ENCODE data around the gene DNMT3B.
"Not testable (repeated sequence)": the region's sequence is repeated elsewhere in the genome, so short reads cannot be mapped to it uniquely, and the experiment has no call there.

The DNMT3B gene

DNA sequence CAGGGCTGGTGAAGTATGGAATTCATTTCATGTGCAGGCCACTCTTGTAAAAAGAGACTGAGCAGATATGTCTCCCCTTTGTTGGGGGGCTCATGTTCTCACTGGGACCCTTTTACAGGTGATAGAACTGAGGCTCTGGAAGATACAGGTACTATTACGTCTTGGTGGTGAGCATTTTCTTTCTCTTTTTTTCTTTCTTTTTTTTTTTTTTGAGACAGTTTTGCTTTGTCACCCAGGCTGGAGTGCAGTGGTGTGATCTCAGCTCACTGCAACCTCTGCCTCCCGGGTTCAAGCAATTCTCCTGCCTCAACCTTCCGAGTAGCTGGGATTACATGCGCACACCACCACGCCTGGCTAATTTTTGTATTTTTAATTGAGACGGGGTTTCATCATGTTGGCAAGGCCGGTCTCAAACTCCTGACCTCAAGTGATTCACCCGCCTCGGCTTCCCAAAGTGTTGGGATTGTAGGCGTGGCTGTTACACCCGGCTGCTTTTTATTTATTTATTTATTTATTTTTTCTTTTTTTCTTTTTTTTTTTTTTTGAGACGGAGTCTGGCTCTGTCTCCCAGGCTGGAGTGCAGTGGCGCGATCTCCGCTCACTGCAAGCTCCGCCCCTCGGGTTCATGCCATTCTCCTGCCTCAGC, 3.2 kb downstream of the DNMT3B start:
- not testable (repeated sequence) for H3K27me3 ChIP-seq (ENCODE audit: control insufficient read depth, insufficient read depth, low read length); H3K9me3 ChIP-seq (ENCODE audit: control insufficient read depth, insufficient read depth, low read length)
- H3K9ac ChIP-seq (ENCODE audit: low read depth, low read length) = peak overlapping the region; percentile 100
- H3K4me3 ChIP-seq (ENCODE audit: low read depth, low read length) = peak overlapping the region; percentile 100
- H3K4me1 ChIP-seq (ENCODE audit: control insufficient read depth, insufficient read depth, low read length) = peaks cover 16% of the 10 kb centered on the region
- H3K36me3 ChIP-seq (ENCODE audit: control insufficient read depth, insufficient read depth, low read length) = peaks cover 65% of the 10 kb centered on the region

DNA sequence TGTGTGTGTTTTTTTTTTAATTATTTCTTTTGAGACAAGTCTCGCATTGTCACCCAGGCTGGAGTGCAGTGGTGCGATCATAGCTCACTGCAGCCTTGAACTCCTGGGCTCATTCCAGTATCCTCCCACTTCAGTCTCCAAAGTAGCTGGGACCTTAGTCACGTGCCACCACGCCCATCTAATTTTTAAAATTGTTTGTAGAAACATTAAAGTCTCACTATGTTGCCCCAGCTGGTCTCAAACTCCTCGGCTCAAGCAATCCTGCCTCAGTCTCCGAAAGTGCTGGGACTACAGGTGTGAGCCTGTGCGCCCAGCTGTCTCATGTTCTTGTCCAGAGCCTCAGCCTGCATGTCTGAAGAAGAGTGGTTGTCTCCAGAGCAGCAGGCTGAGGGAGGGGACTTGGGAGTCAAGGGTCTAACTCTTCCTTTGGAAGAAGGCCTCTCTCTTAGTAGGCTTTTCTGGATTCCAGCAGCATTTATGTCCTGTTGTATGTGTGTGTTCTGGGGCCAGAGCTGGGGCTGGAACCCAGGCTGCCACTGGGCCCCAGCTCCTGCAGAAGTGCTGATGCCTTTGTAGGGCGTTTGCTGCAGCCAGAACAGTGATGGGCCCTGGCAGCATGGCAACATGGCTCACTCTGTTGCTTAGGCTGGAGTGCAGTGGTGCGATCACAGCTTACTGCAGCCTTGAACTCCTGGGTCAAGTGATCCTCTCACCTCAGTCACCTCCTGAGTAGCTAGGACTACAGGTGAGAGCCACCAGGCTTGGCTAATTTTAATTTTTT, 5.4 kb downstream of the DNMT3B start:
- Histone ChIP-seq H3K4me1 (ENCODE audit: control insufficient read depth, insufficient read depth, low read length) (peaks cover 20% of the 10 kb centered on the region), H3K9ac (ENCODE audit: low read depth, low read length) (peak overlapping the region; percentile 60), H3K27me3 (ENCODE audit: control insufficient read depth, insufficient read depth, low read length) (no peaks in the 10 kb centered on the region), H3K4me3 (ENCODE audit: low read depth, low read length) (peak overlapping the region; percentile 56), H3K9me3 (ENCODE audit: control insufficient read depth, insufficient read depth, low read length) (no peaks in the 10 kb centered on the region), H3K36me3 (ENCODE audit: control insufficient read depth, insufficient read depth, low read length) (peaks cover 66% of the 10 kb centered on the region)

DNA sequence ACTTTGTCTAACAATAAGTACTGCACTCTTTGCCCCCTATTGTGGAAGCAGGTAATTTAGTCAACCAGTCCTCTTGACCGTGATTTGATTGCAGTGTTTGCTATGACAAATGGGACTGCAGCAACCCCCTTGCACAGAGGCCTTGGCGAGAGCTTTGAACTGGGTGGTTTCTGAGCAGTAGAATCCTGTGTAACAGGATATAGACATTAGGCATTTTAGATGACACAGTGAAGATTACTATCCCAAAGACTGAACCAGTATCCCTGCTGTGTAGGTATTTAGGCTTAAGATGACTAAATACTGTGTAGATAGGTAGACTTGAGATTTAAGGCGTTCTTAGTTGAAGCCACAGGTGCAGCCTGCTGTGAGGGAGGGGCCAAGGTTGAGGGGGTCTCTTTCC, 9.9 kb downstream of the DNMT3B start:
- Histone ChIP-seq H3K36me3 (ENCODE audit: control insufficient read depth, insufficient read depth, low read length) (peaks cover 56% of the 10 kb centered on the region), H3K9me3 (ENCODE audit: control insufficient read depth, insufficient read depth, low read length) (no peaks in the 10 kb centered on the region), H3K9ac (ENCODE audit: low read depth, low read length) (no peak overlapping the region), H3K4me3 (ENCODE audit: low read depth, low read length) (peak overlapping the region; percentile 10), H3K27me3 (ENCODE audit: control insufficient read depth, insufficient read depth, low read length) (no peaks in the 10 kb centered on the region), H3K4me1 (ENCODE audit: control insufficient read depth, insufficient read depth, low read length) (peaks cover 27% of the 10 kb centered on the region)

DNA sequence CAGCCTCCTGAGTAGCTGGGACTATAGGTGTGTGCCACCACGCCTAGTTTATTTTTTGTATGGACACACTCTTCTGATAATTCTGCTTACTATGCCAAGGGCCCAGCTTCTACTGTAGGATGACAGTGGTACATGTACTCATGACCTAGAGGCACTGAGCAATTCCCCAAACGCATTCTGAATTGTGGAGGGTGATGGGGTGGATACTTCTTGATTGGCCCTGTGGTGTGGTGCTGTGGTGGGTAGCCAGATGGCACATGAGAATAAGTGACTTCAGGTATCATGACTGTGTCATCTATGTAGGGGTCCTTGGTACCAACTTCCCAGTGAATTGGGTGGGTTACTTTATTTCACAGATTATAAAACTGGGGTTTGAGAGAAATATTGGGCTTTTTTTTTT, 11.0 kb downstream of the DNMT3B start:
- H3K9me3 ChIP-seq (ENCODE audit: control insufficient read depth, insufficient read depth, low read length) = no peaks in the 10 kb centered on the region
- no peak overlapping the region for H3K4me3 ChIP-seq (ENCODE audit: low read depth, low read length)
- H3K4me1 ChIP-seq (ENCODE audit: control insufficient read depth, insufficient read depth, low read length) = peaks cover 31% of the 10 kb centered on the region
- H3K36me3 ChIP-seq (ENCODE audit: control insufficient read depth, insufficient read depth, low read length) = peaks cover 52% of the 10 kb centered on the region
- H3K9ac ChIP-seq (ENCODE audit: low read depth, low read length) = peak overlapping the region; percentile 1
- H3K27me3 ChIP-seq (ENCODE audit: control insufficient read depth, insufficient read depth, low read length) = no peaks in the 10 kb centered on the region

DNA sequence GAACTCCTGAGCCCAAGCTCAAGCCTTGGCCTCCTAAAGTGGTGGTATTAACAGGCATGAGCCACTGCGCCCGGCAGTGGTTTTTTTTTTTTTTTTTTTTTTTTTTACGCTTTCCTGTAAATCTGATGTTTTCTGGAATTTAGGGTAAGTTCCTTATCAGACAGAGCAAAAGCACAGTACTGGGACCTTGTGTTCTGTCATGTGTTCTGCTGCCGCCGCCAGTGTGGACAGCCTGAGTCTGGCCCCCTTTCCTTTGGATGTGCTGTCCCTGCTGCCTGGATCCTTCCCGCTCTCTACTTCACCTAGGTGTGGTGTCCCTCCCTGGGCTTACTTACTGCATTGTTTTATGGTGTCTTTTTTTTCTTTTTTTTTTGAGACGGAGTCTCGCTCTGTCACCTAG, 11.7 kb downstream of the DNMT3B start:
- Histone ChIP-seq H3K9ac (ENCODE audit: low read depth, low read length) (peak overlapping the region; percentile 1), H3K9me3 (ENCODE audit: control insufficient read depth, insufficient read depth, low read length) (no peaks in the 10 kb centered on the region), H3K36me3 (ENCODE audit: control insufficient read depth, insufficient read depth, low read length) (peaks cover 52% of the 10 kb centered on the region), H3K4me1 (ENCODE audit: control insufficient read depth, insufficient read depth, low read length) (peaks cover 31% of the 10 kb centered on the region), H3K27me3 (ENCODE audit: control insufficient read depth, insufficient read depth, low read length) (no peaks in the 10 kb centered on the region), H3K4me3 (ENCODE audit: low read depth, low read length) (peak overlapping the region; percentile 24)

DNA sequence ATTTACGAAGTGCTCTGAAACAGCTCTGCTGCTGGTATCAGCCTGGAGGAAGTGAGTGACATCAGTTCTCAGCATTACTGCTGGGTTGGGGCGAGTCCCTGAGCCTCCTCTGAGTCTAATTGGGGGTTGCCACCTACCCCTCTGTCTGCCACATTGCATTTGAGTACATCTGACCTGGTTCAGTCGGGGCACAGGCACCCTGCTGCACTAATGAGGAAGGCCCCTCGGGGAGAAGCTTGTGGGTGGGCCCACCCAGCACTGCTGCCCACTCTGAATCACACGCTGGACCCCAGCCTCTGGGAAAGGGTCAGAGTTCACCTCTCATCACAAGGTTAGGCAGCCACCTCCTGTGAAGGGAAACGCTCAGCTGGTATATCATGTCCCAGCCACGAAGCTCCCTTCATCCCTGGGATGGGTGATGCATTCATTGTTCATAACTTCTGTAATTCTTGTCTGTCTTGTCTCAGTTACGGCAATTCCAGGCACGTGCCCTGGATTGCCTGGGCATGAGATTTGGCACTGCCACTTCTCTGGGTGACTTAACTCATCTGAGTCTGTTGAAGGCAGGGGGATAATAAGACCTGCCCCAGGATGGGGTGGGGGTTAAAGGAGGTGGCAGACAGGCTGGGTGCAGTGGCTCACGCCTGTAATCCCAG, 13.3 kb downstream of the DNMT3B start:
- Histone ChIP-seq H3K4me3 (ENCODE audit: low read depth, low read length) (no peak overlapping the region), H3K9ac (ENCODE audit: low read depth, low read length) (no peak overlapping the region), H3K27me3 (ENCODE audit: control insufficient read depth, insufficient read depth, low read length) (no peaks in the 10 kb centered on the region), H3K9me3 (ENCODE audit: control insufficient read depth, insufficient read depth, low read length) (no peaks in the 10 kb centered on the region), H3K4me1 (ENCODE audit: control insufficient read depth, insufficient read depth, low read length) (peaks cover 37% of the 10 kb centered on the region), H3K36me3 (ENCODE audit: control insufficient read depth, insufficient read depth, low read length) (peaks cover 56% of the 10 kb centered on the region)

DNA sequence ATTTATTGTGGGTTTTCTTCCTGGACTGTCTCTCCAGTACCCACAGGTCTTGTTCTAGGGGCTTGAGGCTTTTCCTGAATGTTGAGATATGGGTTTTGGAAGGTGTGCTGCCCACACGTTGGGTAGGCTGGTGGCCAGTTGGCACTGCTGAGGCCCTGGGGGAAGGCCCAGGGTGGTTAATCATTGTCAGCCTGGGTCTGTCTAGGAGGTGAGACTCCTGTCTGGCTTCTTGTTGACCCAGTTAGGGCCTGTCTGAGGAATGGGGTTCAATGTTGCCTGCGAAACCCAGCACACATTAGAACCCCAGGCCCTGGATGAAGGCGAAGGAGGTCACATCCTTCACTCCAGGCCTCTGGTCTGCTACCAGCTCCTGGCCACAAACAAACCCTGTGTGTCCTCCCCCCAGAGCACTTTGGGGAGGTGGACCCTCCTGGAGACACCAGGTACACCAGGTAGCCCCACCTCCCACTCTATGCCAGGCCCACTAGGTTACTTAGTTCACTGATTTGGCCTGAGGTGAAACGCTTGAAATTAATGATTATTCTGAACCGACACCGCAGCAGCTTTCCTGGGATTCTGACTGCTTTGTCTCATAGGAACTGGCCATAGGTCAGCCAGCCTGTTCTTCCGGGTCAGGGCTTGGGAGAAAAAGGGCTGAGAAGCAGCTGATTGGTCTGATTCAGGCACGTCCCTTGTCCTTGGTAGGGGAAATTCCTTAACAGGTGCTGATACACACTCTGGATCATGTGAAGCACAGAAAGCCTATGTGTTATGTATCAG, 15.2 kb downstream of the DNMT3B start:
- H3K4me3 ChIP-seq (ENCODE audit: low read depth, low read length) = peak overlapping the region; percentile 2
- H3K4me1 ChIP-seq (ENCODE audit: control insufficient read depth, insufficient read depth, low read length) = peaks cover 30% of the 10 kb centered on the region
- H3K9me3 ChIP-seq (ENCODE audit: control insufficient read depth, insufficient read depth, low read length) = no peaks in the 10 kb centered on the region
- H3K36me3 ChIP-seq (ENCODE audit: control insufficient read depth, insufficient read depth, low read length) = peaks cover 75% of the 10 kb centered on the region
- no peaks in the 10 kb centered on the region for H3K27me3 ChIP-seq (ENCODE audit: control insufficient read depth, insufficient read depth, low read length)
- H3K9ac ChIP-seq (ENCODE audit: low read depth, low read length) = no peak overlapping the region

DNA sequence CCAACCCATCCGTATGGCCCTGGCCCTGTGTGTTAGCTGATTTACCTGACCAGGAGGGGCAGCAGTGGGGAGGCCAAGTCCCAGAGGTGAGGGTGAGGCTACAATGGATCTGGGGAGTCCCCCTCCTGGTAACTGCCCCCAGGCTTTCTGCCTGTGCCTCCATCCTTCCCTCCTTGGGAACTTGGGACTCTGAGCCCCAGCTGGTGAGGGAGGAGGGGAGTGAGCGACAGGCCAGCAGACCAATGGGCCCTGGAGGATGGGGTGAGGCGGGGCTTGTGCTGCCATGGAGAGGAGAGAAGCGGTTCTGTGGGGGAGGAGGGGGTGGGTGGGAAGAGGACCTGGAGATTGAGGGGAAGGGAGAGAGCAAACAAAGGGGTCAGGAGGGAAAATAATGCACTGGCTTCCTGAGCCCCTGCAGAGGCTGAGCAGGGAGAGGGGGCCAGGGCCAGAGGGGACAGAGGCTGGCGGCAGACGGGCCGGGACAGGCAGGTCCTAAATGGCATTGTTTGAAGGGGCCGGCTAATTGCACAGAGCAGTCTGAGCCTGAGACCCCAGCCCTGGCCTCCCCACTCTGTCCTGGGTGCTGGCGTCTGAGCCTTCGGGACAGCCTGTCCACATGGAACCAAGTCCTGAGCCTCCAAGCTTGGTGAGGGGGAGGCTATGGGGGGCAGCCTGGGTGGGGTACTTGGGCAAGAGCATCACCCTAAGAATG, 17.5 kb downstream of the DNMT3B start:
- H3K27me3 ChIP-seq (ENCODE audit: control insufficient read depth, insufficient read depth, low read length) = no peaks in the 10 kb centered on the region
- peaks cover 27% of the 10 kb centered on the region for H3K4me1 ChIP-seq (ENCODE audit: control insufficient read depth, insufficient read depth, low read length)
- no peak overlapping the region for H3K9ac ChIP-seq (ENCODE audit: low read depth, low read length)
- H3K4me3 ChIP-seq (ENCODE audit: low read depth, low read length) = no peak overlapping the region
- no peaks in the 10 kb centered on the region for H3K9me3 ChIP-seq (ENCODE audit: control insufficient read depth, insufficient read depth, low read length)
- peaks cover 86% of the 10 kb centered on the region for H3K36me3 ChIP-seq (ENCODE audit: control insufficient read depth, insufficient read depth, low read length)

DNA sequence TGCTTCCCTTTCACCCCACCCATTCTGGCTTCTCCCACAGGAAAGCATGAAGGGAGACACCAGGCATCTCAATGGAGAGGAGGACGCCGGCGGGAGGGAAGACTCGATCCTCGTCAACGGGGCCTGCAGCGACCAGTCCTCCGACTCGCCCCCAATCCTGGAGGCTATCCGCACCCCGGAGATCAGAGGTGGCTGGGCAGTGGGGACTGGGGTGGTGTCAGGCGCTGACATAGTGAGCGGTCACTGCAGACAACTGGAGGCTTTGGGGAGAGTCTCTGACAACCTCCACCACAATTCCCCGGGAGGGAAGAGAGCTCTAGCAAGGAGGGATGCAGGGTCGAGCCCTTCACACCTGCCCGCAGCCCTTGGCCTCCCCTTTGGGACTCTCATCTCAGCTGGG, 18.1 kb downstream of the DNMT3B start:
- Histone ChIP-seq H3K4me1 (ENCODE audit: control insufficient read depth, insufficient read depth, low read length) (peaks cover 26% of the 10 kb centered on the region), H3K27me3 (ENCODE audit: control insufficient read depth, insufficient read depth, low read length) (no peaks in the 10 kb centered on the region), H3K9me3 (ENCODE audit: control insufficient read depth, insufficient read depth, low read length) (no peaks in the 10 kb centered on the region), H3K4me3 (ENCODE audit: low read depth, low read length) (no peak overlapping the region), H3K36me3 (ENCODE audit: control insufficient read depth, insufficient read depth, low read length) (peaks cover 88% of the 10 kb centered on the region), H3K9ac (ENCODE audit: low read depth, low read length) (no peak overlapping the region)

DNA sequence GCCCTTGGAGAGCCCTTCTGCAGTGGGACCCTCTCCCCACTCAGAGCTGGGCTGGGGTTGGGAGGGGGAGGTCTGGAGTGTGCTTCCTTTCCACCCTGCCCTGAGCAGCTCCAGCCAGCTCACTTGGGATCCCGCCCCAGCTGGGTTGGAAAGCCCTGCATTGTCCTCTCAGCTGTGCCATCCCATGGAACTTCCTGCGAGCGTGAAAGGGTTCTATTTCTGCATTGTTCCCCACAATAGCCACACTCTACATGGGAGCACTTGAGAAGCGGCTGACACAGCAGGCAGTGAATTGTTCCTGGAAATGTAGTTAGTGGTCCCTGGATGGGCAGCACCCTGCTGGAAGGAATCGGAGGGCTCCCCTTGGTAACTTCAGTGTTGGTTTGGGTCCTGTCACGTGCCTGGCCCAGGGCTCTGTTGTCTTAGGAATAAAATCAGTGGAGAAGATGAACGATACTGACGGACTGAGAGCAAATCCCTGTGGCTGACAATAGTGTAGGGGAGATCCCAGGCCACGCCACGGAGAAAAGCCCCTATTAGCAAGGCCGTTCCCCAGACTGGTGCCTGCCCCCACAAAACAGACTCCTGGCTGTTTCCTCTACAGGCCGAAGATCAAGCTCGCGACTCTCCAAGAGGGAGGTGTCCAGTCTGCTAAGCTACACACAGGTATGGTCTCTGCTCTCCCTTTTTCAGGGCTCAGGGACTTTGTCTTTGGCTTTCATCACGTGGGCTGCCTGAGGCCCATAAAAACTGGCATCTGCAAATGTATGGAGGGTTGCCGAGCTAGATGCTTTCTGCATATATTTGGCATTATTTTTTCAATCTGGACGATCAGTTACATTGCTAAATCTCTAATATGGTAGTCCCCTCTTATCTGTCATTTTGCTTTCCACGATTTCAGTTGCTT, 18.8 kb downstream of the DNMT3B start:
- H3K36me3 ChIP-seq (ENCODE audit: control insufficient read depth, insufficient read depth, low read length) = peaks cover 88% of the 10 kb centered on the region
- no peak overlapping the region for H3K9ac ChIP-seq (ENCODE audit: low read depth, low read length)

More for the DNA sequence above, 18.8 kb downstream of the DNMT3B start:
- H3K4me3 ChIP-seq (ENCODE audit: low read depth, low read length) = no peak overlapping the region
- H3K9me3 ChIP-seq (ENCODE audit: control insufficient read depth, insufficient read depth, low read length) = no peaks in the 10 kb centered on the region
- H3K27me3 ChIP-seq (ENCODE audit: control insufficient read depth, insufficient read depth, low read length) = no peaks in the 10 kb centered on the region
- peaks cover 23% of the 10 kb centered on the region for H3K4me1 ChIP-seq (ENCODE audit: control insufficient read depth, insufficient read depth, low read length)
